CD4-positive, alpha-beta T cell treated with Interleukin-6 at 100 ng/mL for 8 hours (primary cell): Measurements from ENCODE around the gene ARGFX.
A peak's percentile ranks its signal among the peaks of the same experiment; 100 is the strongest.
"Not testable (repeated sequence)": the region's sequence is repeated elsewhere in the genome, so short reads cannot be mapped to it uniquely, and the experiment has no call there.

Source experiments
- DNase-seq: peaks from one replicate; pipeline ENCODE4 v3.0.0-alpha.2; 2020; ENCODE audit warnings: mixed read lengths, low spot score

Gene ARGFX

DNA sequence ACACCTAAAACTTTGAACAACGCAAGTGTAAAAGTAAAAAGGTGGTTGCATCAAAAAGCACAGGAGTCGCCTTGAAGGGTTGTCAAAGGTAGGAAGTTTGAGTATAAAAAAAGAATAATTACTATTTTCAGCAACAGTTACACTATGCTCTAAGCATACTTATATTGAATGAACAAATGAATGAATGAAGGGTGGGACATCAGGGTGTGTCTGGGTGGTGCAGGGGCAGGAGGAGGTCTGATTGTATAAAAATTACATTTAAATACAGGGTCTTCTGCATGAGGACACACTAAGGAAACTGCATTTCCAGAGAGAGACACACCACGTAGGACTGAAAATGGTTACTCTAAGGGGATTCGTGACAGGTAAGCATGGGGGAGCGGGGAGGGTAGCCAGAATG lies at the start of gene ARGFX:
ARGFX (plus strand) TSS at position 301 of the 400 bp plus-strand sequence. CDS start 2,765 bp downstream, outside the sequence.
- no peak for DNase-seq

DNA sequence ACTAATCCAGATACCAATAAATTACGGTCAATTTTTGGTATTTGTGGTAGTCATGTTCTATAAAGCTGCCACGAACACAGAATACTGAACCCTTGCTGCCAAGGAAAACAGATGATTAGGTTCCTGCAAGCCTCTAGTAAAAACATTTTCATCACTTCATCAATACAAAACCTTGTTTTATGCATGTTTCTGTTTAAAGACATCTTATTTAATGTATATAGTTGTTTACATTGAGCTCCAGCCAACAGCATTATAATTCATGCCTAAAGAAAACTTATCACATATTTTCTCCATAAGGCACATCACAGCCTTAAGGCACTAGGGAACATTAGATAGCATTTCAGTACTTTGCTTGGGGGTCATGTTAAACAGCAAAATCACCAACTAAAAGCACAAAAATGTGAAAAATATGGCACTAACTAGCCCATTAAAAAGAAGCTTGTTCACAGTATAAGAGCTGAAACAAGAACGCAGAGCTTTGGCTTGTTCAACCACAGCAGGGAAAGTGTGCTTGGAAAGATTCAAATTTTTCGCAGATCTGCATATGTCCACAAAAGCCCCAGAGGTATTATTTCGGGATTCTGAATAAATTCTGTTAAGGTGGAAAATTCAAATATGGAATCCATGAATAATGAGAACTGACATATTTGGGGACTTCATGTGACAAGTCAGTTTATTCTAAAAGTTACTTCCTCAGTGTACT lies 49.6 kb upstream of the ARGFX start:
- no peak for DNase-seq

DNA sequence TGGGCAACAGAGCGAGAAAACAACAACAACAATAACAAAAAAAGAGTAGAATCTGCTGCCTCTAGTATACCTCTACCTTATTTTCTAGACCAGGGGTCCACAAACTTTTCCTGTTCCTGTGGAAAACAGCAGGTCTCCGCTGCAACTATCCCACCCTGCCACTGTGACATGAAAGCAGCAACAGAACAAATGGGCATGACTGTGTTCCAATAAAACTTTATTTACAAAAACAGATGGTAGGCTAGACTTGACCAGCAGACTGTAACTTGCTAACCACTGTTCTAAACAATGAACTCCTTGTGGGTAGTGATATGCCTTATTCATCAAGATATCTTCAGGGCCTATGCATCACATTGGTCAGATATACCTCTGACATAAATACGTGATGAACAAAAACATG lies 47.2 kb upstream of the ARGFX start:
- no peak for DNase-seq

DNA sequence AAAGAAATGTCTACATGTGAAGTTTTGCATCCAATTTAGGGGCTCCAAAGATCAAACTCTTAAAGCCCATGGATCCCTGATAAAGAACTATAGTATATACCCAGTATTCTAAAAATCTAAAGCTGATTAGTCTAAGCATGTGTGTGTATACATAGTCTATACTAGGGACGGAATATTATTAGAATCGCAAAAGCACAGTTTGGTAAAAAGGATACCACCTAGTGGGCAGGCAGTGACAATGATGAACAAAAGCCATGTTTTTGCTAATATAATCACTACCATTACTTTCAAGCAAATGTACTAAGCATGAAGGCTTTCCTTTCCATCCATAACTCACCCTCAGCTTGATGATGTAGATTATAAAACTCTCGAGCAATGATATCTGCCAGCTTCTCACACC lies 38.4 kb upstream of the ARGFX start:
- DNase-seq: no peak

DNA sequence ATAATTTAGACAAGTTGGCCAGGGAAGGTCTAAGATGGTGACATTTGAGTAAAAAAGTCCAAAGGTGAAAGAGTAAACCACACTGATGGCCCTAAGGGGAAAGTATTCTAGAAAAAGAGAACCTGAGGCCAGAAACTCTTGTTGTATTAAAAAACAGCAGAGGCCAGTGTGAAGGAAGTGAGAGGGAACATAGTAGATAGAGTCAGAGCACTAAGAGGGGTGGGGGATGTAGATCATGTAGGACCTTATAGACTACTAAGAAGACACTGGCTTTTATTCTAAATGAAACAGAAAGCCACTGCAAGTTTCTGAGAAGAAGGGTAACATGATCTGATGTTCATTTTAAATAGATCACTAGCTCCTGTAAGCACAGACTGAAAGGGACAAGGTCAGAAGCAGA lies 36.5 kb upstream of the ARGFX start:
- no peak for DNase-seq

DNA sequence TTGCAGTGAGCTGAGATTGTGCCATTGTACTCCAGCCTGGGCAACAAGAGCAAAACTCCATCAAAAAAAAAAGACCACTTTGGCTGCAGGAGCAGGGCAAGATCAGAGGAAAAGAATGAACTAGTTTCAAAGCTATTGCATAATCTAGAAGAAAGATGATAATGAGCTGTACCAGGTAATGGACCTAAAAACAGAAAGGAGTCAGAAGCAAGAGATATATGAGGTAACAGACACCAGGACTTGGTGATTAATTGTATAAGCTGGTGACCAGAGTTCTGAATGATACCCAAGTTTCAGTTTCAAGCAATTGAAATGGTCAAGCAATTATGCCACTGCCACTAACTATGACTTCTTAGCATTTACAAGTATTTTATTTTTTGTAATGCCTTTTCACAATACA lies 24.8 kb upstream of the ARGFX start:
- no peak for DNase-seq

DNA sequence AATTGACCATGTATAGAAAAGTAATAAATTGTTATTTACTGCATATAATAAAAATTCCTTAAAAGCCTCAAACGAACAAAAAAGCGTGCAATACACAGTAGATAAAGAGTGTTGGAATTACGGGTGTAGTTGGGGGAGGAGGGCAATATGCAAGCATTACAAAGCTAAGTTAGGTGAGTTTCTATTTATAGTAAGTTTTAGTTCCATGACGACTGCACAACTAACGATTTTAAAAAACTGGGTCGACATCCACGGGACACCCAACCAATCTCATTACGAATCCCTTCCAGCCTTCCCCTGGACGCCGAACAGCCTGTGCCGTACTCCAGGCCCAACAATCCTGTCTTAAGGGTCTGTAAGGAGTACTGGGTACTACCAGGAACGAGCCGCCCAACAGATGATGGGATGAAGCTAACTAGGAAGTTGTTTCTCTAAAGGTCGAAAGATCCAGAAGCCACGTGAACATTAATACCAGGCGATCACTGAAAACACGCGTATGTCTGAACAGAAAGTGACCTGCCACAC lies 22.6 kb upstream of the ARGFX start:
- DNase-seq: no peak

DNA sequence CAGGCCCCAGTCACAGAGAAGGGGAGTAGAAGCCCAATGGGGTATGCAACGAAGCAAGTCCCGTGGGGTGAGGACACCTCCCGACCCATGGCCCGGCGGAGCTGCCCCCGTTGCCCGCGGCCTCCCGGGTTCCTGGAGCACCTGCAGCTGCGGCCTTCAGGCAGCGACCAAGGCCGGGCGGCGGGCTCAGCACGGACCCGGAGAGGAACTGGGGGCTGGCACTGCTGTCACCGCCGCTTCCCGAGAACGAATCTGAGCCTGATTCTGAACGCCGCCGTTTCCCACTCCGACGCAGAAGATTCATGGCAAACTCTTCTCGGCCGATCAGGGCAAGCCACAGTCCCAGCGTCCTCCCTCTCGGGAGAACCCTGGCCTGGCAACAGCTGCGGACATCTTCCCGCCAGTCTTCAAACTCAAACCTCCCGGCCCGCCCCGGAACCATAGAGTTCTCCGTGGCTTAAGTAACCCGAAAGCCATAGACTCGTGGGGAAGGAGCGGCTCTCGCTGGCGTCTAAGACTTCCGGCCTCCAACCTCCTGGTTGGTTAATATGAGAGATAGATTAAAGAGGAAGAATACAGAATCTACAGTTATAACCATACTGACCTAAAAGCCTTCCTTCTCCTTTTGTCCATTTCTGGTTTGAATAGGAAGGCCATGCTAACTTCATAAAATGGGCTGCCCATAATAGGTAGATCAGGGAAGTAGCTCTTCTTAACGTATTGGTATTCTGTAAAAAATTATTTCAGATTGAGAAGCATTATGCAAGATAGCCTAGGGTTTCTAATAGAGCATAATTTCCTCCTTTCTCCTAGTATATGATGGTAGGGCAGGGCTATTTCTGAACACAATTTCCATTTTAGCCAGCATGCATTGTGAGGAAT lies 21.9 kb upstream of the ARGFX start, which contains the start of gene POLQ:
POLQ (minus strand) TSS at position 415 of the 882 bp plus-strand sequence; CDS start at position 304, 111 bp downstream.
- DNase-seq: peak; percentile 88

DNA sequence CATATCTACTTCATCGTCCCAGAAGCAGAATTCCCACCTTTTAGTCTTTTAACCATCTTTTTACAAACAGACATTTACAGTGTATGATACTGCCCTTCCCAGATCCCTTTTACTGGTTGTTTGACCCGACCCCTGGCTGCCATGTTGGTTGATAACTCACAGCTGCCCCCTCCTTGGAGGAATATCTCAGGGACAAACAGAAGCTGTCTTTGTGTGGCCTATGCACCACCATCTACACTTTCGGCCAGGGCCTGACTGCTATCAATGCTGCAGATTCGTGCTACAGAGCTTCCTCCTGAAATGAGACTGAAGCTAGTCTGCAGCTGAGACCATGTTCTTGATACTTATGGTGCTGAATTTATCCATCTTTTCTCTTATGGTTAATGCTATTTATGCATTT lies 15.4 kb upstream of the ARGFX start:
- no peak for DNase-seq

DNA sequence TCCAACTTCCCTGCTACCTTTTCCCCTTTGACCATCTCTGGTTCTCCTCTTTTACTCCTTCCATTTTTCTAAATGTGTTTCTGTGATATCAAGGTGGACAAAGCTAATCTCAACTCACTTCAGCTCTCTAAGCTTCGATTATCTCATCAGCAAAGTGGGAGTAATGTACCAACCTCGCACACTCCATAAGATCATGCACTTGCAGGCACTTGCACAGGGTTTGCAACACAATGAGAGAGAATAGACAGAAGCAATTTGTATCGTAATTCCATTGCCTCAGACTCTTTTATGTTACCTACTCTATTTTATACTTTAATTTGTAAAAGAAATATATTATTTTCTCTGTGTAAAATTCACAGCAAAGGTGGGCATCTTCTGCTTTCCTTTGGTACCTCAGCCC lies 15.0 kb upstream of the ARGFX start:
- DNase-seq: no peak

DNA sequence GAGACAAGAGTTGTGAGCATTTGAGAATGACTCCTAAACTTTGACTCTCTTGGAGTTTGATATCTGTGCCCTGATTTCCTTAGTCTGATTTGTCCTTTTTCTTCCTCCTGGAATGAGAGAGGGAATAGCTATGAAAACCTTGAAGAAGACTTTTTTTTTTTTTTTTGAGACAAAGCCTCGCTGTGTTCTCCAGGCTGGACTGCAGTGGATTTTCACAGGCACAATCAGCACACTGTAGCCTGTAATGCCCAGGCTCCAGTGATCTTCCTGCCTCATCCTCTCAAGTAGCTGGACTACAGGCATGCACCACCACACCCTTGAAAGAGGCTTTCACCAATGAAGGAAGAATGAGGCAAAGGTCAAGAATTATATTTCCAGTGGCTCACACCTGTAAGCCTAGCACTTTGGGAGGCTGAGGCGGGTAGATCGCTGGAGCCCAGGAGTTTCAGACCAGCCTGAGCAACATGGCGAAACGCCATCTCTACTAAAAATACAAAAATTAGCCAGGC lies 10.3 kb upstream of the ARGFX start:
- DNase-seq: no peak

DNA sequence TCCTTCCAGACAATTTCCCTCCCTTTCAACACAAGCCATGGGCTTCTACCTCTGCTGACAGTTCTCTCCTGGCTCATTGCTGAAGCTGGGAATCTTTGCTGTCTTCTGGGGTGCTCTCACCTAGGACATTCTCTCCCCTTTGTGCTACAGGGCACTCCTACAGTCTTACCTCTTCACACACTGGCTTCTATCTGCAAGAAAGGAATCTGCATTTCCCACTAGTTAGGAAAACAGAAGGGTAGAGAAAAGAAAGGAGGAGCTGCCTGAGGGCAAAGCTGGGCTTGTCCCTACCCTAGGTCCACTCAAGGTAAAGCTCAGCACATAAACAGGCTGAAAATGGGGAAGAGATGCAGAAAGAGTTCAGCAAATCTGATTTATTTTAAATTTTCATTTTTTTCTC lies 5.6 kb upstream of the ARGFX start:
- no peak for DNase-seq

DNA sequence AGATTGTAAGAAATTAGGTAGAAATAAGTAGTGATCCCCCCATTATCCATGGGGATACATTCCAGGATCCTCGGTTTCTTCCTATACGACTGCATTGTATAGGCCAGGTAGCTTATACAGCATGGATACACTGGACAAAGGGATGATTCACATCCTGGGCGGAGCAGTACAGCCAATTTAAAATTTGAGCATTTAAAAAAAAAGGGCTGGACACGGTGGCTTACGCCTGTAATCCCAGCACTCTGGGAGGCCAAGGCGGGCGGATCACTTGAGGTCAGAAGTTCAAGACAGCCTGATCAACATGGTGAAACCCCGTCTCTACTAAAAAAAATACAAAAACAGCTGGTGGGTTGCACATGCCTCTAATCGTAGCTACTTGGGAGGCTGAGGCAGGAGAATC lies 976 bp upstream of the ARGFX start:
- no peak for DNase-seq

DNA sequence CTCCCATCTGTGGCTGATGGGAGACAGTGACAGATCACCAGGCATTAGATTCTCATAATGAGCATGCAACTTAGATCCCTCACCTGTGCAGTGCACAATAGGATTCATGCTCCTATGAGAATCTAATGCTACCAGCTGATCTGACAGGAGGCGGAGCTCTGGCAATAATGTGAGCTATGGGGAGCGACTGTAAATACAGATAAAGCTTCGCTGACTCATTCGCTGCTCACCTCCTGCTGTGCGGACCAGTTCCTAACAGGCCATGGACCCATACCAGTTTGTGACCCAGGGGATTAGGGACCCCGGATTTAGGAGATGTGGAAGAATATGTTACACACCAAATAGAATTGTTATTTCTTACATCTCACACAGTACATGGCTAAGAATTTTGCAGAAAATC lies 6.7 kb downstream of the ARGFX start:
- no peak for DNase-seq

DNA sequence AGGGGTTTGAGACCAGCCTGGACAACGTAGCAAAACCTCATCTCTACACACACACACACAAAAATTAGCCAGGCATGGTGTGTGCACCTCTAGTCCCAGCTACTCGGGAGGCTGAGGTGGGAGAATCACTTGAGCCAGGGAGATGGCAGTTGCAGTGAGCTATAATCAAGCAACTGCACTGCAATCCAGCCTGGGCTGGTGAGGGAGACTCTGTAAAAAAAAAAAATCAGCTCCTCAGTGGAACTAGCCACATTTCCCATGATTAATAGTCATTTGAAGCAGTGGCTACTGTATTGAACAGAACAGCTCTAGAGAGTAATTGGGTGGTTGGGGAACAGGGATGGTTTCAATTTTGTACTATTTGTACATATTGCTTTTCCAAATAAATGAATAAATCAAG lies 13.9 kb downstream of the ARGFX start:
- DNase-seq: no peak

DNA sequence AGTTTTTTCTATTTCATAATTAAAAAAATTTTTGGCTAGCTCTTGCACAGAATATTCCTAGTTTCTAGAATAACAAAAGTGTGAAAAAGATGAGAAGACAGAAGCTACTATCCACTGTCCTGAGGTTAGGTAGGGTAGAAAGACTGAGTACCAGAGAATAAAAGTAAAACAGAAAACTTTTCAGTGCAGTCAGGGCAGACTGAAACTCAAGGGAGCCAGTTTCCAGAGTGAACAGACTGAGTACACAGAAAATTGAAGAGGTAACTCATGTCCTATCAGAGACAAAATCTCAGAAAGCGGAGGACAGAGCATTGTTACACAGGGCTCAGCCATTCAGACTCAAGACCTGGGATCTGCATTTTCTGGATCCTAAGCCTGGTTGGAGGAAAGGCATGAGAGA lies 16.7 kb downstream of the ARGFX start:
- DNase-seq: no peak

DNA sequence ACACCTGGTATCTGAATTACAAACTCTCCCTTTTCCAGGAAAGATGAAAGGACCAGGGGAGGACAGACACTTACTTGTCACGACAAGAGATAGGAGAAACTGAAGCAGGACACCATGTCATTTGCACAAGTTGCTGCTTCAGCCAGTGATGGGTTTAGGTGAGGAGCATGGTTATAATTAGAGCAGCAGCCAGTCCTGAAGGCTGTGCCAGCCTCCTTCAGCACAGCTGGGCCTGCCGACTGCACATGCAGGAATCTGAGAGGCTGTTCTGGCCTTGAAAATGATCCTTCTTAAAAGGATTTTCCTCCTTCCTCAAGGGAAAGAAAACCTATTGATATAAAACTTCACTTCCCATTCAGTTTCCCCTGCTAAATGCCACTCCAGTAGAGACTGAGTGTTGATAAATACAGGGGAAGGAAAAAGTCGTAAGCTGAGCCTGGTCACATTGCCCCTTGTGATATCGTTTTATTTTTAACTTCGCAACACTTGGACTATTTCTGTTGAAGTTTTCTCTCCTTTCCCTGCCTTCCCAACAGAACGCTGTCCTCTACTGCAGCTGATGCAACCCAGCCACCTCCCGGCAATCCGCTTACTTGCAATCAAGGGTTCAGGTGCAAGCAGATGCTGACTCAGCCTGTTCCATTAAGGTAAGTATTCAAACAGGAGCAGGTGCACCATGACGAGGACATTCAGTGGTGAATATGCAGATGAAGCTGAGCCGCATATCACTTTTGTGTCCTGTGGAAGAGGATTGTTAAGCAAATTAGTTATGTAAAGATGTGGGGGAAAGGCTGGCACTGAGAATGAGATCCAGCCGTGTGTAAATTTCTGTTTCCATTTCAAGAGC lies 25.3 kb downstream of the ARGFX start, which contains the start of gene FBXO40:
FBXO40 (plus strand) TSS at position 524 of the 847 bp plus-strand sequence. CDS start 27,197 bp downstream, outside the sequence.
- DNase-seq: no peak

DNA sequence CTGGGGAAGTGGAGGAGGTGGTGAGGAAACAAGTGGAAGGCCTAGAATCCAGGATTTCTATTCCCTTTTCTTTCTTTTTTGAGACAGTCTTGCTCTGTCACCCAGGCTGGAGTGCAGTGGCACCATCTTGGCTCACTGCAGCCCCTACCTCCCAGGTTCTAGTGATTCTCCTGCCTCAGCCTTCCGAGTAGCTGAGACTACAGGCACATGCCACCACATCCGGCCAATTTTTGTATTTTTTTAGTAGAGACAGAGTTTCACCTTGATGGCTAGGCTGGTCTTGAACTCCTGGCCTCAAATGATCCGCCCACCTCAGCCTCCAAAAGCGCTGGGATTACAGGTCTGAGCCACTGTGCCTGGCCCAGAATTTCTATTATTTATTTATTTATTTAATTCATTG lies 26.1 kb downstream of the ARGFX start:
- DNase-seq: not testable (repeated sequence)

DNA sequence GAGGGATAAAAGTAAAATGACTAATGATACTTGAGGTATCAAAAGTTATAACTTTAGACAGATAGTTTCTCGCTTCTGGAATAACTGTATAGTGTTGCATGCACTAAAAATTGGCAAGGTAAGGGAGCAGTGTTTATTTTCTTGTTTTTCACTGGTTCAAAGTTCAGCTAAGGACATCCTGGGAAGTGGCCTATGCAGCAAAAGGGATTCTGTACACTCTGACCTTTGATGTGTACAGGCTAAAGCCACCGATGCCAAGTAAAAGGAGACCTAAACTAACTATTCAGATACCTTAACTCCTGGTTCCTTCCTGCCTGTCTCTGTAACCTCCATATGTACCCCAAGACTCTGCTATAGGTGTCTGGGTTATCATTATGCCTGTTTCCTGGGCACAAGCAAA lies 27.1 kb downstream of the ARGFX start:
- DNase-seq: no peak

DNA sequence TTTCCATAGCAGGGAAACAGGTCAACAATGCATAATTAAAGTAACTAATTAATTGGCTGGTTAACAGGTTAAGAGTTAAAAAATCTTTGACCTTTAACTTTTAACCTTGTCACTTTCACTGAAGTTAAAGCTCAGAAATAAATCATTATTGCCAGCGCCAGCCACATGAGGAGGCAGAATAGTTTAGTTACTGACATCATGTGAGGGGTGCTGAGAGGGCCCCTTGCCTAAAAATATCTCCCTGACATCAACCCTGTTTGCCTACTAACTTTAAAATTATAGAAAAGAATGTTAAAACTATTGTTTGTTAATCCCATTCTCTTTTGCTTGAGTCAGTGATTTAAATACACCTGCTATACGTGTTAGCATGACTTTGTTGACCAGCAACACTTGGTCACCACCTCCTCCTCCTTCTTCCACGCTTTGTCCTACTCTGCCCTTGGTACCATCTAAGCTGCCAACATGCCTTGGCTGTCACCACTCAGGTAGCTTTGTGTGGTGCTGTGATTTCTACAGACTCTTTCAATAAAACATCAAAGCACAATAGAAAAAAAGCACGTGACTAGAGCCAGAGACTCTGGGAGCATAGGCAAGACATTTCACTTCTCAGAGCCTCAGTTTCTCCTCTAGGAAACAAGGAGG lies 28.1 kb downstream of the ARGFX start:
- no peak for DNase-seq

DNA sequence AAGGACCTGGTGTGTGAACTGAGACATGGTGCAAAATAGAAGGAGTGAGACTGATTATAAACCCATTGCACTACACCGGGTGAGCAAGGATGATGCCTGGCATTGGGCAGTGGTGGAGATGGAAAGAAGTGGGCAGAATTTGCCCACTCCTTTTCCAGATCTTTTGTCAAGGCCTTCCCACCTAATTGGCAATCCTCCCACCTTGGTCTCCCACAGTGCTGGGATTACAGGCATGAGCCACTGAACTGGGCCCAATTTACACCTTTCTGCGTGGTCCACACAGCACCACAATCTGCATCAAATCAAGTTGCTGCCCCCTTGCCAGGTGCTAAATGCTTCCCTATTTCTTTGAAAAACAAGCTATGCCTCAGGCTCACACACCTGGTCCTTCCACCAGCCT lies 30.8 kb downstream of the ARGFX start:
- DNase-seq: no peak
